HepG2 (cell line): ENCODE results near the gene AJM1.

Experiments used
- CCAR2 ChIP-seq: fragments of 200-400 bp; formaldehyde crosslinking; optimal IDR thresholded peaks from 2 replicates; pipeline ENCODE3; 2018; ENCODE audit warnings: low read depth, mild to moderate bottlenecking, low read length, moderate library complexity
- MAFK ChIP-seq, 2 experiments: IDR thresholded peaks in 1 of 2; conservative IDR thresholded peaks in 1 of 2; 2 replicates each; pipeline ENCODE4 v1.6.1; 2011; ENCODE audit warnings: improper control_type of control experiment in 2 of 2, low read length in 2 of 2
- NR3C1 ChIP-seq: sonication (generic); formaldehyde crosslinking; IDR thresholded peaks from 2 replicates; pipeline ENCODE4 v1.4.0; 2020; ENCODE audit warnings: missing genetic modification reagents
- POLR2AphosphoS5 ChIP-seq: IDR thresholded peaks from 2 replicates; pipeline ENCODE4 v1.6.1; 2012; ENCODE audit warnings: low read depth, low read length
- ZBTB44 ChIP-seq: sonication (generic); formaldehyde crosslinking; IDR thresholded peaks from 2 replicates; pipeline ENCODE4 v1.4.0; 2020; ENCODE audit warnings: missing genetic modification reagents
- ZNF550 ChIP-seq: sonication (generic); formaldehyde crosslinking; IDR thresholded peaks from 2 replicates; pipeline ENCODE4 v1.4.0; 2020; ENCODE audit warnings: mild to moderate bottlenecking, missing genetic modification reagents, borderline replicate concordance

- TF ChIP-seq MAFK (conservative IDR thresholded peaks at IDR 0.05 in 1 of 2, IDR thresholded peaks at IDR 0.05 in 1 of 2; ENCODE audit: low read length in 2 of 2) (no peak), NR3C1 (CRISPR knock-in tag) (no peak), CCAR2 (no peak), POLR2AphosphoS5 (no peak), ZNF550 (CRISPR knock-in tag) (no peak), ZBTB44 (CRISPR knock-in tag) (no peak)
Observed at GRCh38 chr9:136865768-136866103, 23.5 kb downstream of the AJM1 start.
